ENCODE measurements around the gene DHRS12.

DNA sequence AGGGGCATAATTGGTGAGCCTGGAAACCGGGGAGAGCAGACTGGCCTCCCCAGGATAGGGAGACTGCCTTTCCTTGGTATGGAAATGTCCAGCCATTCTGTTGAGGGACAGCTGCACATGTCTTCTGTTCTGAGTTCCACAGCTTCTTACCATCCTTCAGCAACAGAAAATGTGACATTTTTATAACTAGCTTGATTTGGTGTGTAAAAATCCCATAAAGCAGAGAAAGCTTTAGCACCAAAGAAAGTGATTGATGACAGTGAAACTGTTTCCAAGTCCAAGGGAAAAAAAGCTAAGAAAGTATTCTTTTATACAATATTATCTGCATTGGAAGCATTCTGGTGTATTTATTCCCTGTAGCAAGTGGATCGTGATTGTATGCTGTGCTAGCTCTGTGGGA lies 61.9 kb downstream of the DHRS12 start:
- no peak for TF ChIP-seq GATA3 (IDR thresholded peaks at IDR 0.05; ENCODE audit: low read depth, low read length)
- TF ChIP-seq GATA2 (IDR thresholded peaks at IDR 0.05; ENCODE audit: low read depth, low read length): no peak

Measured in SH-SY5Y (cell line).